Neuron (in vitro differentiated cells): ENCODE results near the gene DMKN.

Source experiments
- H2AFZ ChIP-seq: one replicate; pipeline ENCODE4 v1.6.1; 2013; ENCODE audit warnings: low read depth, mild to moderate bottlenecking, inconsistent platforms, low read length, moderate library complexity
- H3K27me3 ChIP-seq: one replicate; pipeline ENCODE4 v1.6.1; 2013; ENCODE audit warnings: low read length; ENCODE audit not compliant: insufficient read depth
- H3K36me3 ChIP-seq: one replicate; pipeline ENCODE4 v1.6.1; 2013; ENCODE audit warnings: low read length; ENCODE audit not compliant: insufficient read depth
- H3K4me1 ChIP-seq: one replicate; pipeline ENCODE4 v1.6.1; 2013; ENCODE audit warnings: low read length; ENCODE audit not compliant: insufficient read depth
- H3K4me3 ChIP-seq: 2 replicates; pipeline ENCODE4 v1.5.1; 2013; ENCODE audit warnings: mild to moderate bottlenecking, low read length, moderate library complexity
- H3K9me3 ChIP-seq: one replicate; pipeline ENCODE4 v1.6.1; 2013; ENCODE audit warnings: low read length

The DMKN gene

GRCh38 chr19:35528218-35529038 lies 15.0 kb upstream of the DMKN start, which contains the start of gene SBSN:
Gene SBSN, minus strand, starts transcription at chr19:35528311. Its CDS starts 30 bp downstream, at chr19:35528281.
- Histone ChIP-seq H3K27me3 (peaks cover 24% of the 10 kb centered on the region), H3K4me1 (peaks cover 8% of the 10 kb centered on the region), H3K36me3 (no peaks in the 10 kb centered on the region), H3K4me3 (no peak within 1 kb of the TSS), H3K9me3 (no peaks in the 10 kb centered on the region), H2AFZ (no peak within 1 kb of the TSS)

GRCh38 chr19:35525873-35526272 lies 12.4 kb upstream of the DMKN start:
- Histone ChIP-seq H3K36me3 (no peaks in the 10 kb centered on the region), H3K27me3 (peaks cover 24% of the 10 kb centered on the region), H3K4me3 (no peak overlapping the region), H3K9me3 (no peaks in the 10 kb centered on the region), H3K4me1 (peaks cover 8% of the 10 kb centered on the region), H2AFZ (no peak overlapping the region)

- Histone ChIP-seq H3K9me3 (no peaks in the 10 kb centered on the region), H3K27me3 (peaks cover 27% of the 10 kb centered on the region), H3K36me3 (no peaks in the 10 kb centered on the region), H3K4me1 (peaks cover 8% of the 10 kb centered on the region), H3K4me3 (no peak overlapping the region), H2AFZ (no peak overlapping the region)
These were observed 10.9 kb upstream of the DMKN start for GRCh38 chr19:35524181-35524837.

GRCh38 chr19:35522745-35523327 lies 9.4 kb upstream of the DMKN start:
- no peak overlapping the region for H2AFZ ChIP-seq
- H3K9me3 ChIP-seq = no peaks in the 10 kb centered on the region
- H3K36me3 ChIP-seq = no peaks in the 10 kb centered on the region
- no peak overlapping the region for H3K4me3 ChIP-seq
- H3K4me1 ChIP-seq = peaks cover 8% of the 10 kb centered on the region
- peaks cover 24% of the 10 kb centered on the region for H3K27me3 ChIP-seq

GRCh38 chr19:35521124-35521743 lies 7.8 kb upstream of the DMKN start:
- H3K27me3 ChIP-seq = peaks cover 18% of the 10 kb centered on the region
- no peak overlapping the region for H2AFZ ChIP-seq
- H3K4me3 ChIP-seq = no peak overlapping the region
- peaks cover 8% of the 10 kb centered on the region for H3K4me1 ChIP-seq
- H3K36me3 ChIP-seq = no peaks in the 10 kb centered on the region
- H3K9me3 ChIP-seq = no peaks in the 10 kb centered on the region

- no peak overlapping the region for H2AFZ ChIP-seq
- H3K4me3 ChIP-seq = no peak overlapping the region
- no peaks in the 10 kb centered on the region for H3K36me3 ChIP-seq
- peaks cover 3% of the 10 kb centered on the region for H3K4me1 ChIP-seq
- H3K27me3 ChIP-seq = peaks cover 13% of the 10 kb centered on the region
- no peaks in the 10 kb centered on the region for H3K9me3 ChIP-seq
These were observed 5.8 kb upstream of the DMKN start for GRCh38 chr19:35519291-35519690.

GRCh38 chr19:35518313-35518712 lies 4.9 kb upstream of the DMKN start:
- no peaks in the 10 kb centered on the region for H3K4me1 ChIP-seq
- no peaks in the 10 kb centered on the region for H3K9me3 ChIP-seq
- H3K4me3 ChIP-seq = no peak overlapping the region
- H3K36me3 ChIP-seq = no peaks in the 10 kb centered on the region
- H3K27me3 ChIP-seq = peaks cover 18% of the 10 kb centered on the region
- no peak overlapping the region for H2AFZ ChIP-seq

GRCh38 chr19:35517342-35517741 lies 3.9 kb upstream of the DMKN start:
- Histone ChIP-seq H3K4me1 (no peaks in the 10 kb centered on the region), H3K9me3 (no peaks in the 10 kb centered on the region), H3K4me3 (no peak overlapping the region), H3K27me3 (peaks cover 28% of the 10 kb centered on the region), H2AFZ (no peak overlapping the region), H3K36me3 (no peaks in the 10 kb centered on the region)

GRCh38 chr19:35516310-35516709 lies 2.9 kb upstream of the DMKN start:
- Histone ChIP-seq H3K9me3 (no peaks in the 10 kb centered on the region), H3K36me3 (no peaks in the 10 kb centered on the region), H3K4me1 (no peaks in the 10 kb centered on the region), H3K27me3 (peaks cover 33% of the 10 kb centered on the region), H2AFZ (no peak overlapping the region), H3K4me3 (no peak overlapping the region)

- Histone ChIP-seq H2AFZ (no peak overlapping the region), H3K27me3 (peaks cover 50% of the 10 kb centered on the region), H3K4me1 (no peaks in the 10 kb centered on the region), H3K9me3 (no peaks in the 10 kb centered on the region), H3K4me3 (no peak overlapping the region), H3K36me3 (no peaks in the 10 kb centered on the region)
These were observed 897 bp upstream of the DMKN start for GRCh38 chr19:35514282-35514809.

- Histone ChIP-seq H2AFZ (no peak overlapping the region), H3K4me1 (no peaks in the 10 kb centered on the region), H3K36me3 (no peaks in the 10 kb centered on the region), H3K4me3 (no peak overlapping the region), H3K9me3 (no peaks in the 10 kb centered on the region), H3K27me3 (peaks cover 56% of the 10 kb centered on the region)
These were observed 420 bp downstream of the DMKN start for GRCh38 chr19:35512831-35513627.

GRCh38 chr19:35511337-35511736 lies 2.1 kb downstream of the DMKN start:
- no peak overlapping the region for H2AFZ ChIP-seq
- H3K27me3 ChIP-seq = peaks cover 70% of the 10 kb centered on the region
- no peaks in the 10 kb centered on the region for H3K4me1 ChIP-seq
- H3K4me3 ChIP-seq = no peak overlapping the region
- no peaks in the 10 kb centered on the region for H3K36me3 ChIP-seq
- no peaks in the 10 kb centered on the region for H3K9me3 ChIP-seq
